GM21447 (cell line): ENCODE results near the gene HBEGF.

Experiments
- ATAC-seq: cut with Tn5 transposase; IDR thresholded peaks from one replicate; pipeline ENCODE4 v1.9.1; 2021; ENCODE audit not compliant: unreplicated experiment

HBEGF gene

GRCh38 chr5:140305471-140305870 is 40.9 kb downstream of the HBEGF start:
- ATAC-seq, result no peak

GRCh38 chr5:140303966-140304365 is 42.4 kb downstream of the HBEGF start:
- ATAC-seq, result no peak

GRCh38 chr5:140302786-140303639 is 43.4 kb downstream of the HBEGF start, which contains the start of gene PFDN1:
PFDN1 (minus strand) TSS chr5:140303101; CDS start chr5:140303073, 28 bp downstream.
- peak; percentile 97 for ATAC-seq

GRCh38 chr5:140301136-140301535 is 45.3 kb downstream of the HBEGF start:
- no peak for ATAC-seq

- no peak for ATAC-seq
These were observed 47.3 kb downstream of the HBEGF start for GRCh38 chr5:140299056-140299455.

DNA sequence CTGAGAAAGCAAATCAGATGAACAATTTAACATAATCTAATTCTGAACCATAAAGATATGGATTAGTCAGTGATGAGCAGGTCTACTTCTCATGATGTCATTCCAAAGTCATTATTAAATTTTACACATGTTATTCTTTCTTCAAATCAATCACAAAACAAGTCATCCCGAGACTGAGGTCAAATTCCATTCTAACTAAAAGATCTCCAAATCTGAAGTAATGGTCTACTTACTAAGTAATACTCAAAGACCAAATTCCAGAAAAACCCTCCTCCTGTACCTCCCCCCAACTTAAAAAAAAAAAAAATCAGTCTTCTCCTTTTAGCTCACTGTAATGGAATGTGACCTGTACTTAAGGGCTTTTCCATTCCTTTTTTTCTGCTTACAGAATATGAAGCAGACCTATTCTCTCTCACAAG is 48.2 kb downstream of the HBEGF start:
- no peak for ATAC-seq

DNA sequence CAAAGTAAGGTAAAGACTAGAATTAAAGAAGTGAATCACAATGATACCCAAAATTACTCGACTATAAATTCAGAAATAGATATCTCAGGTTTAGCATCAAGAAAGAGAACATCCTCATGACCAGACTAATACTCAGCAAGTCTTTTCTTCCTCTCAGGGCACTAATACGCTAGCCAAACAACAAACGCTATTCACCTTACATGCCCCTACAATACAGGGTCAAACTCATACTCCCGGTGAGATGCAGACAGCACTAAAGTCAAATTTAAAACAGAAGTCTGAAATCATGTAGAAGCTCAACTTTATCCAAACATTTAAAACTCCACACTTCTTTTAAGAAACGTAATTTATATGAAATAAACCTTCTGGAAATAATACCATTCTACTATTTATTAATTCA is 49.1 kb downstream of the HBEGF start:
- no peak for ATAC-seq

GRCh38 chr5:140296289-140296688 is 50.1 kb downstream of the HBEGF start:
- no peak for ATAC-seq

GRCh38 chr5:140295414-140295813 is 51.0 kb downstream of the HBEGF start:
- no peak for ATAC-seq

DNA sequence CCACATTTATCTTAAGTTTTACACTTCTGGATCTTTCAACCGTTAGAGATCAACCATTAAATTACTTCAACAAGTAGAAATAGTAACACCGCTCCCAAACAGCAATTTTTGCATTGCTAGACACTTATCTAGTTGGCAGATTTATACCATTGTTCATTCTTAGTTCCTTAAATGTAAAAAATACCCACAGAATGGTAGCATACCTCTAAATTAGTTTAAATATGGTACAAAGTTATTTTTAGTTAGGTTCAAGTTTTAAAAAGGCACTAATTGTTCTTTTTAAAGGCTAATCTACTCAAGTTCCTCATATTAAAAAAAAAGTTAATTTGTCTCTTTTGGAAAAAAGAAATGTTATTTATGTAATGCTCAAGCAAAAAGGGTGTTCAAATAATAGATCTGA is 51.6 kb downstream of the HBEGF start:
- no peak for ATAC-seq

DNA sequence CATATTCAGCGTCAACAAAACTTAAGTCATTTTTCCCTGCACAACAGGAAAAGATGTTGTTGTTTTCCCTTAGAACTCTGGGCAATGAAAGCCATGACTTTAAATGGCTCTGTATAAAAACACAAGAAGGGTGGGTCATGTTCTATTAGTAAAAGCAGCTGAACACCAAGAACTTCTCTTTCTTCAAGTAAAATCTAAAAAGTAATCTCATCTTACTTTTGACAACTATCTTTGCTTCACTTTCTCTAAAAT is 52.6 kb downstream of the HBEGF start:
- ATAC-seq, result no peak

DNA sequence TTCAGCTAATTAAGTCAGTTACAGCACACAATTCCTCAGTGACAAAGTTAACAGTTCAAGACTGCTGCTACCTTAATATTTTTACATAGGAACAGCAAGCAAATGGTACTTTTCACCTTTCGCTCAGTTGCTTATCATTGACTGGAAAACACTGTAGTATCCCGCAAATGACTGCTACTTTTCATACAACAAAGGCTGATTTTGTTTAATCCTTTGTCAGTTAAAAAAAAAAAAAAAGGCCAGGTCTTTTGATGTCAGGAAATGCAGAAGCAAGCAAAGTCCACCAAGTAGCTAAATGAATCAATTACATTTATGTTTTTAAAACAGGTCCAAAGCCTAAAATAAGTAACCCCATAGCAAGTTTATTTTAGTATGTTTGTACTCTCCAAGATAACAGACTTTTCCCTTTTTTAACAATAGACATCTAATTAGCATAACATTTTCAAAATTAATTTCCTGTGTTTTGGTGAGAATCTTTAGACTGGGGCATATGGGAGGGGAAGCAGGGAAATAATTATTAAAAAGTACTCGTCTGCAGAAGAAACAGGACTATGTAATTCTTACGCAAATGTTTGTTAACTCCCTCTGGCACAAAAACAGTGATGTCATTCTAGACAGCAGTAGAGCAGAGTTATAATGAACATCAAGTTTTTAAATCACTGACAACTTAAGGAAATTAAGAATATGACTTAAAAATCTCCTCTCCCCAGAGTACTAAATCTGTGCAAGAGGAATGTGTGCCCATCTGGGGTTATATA is 53.1 kb downstream of the HBEGF start:
- ATAC-seq, result no peak

DNA sequence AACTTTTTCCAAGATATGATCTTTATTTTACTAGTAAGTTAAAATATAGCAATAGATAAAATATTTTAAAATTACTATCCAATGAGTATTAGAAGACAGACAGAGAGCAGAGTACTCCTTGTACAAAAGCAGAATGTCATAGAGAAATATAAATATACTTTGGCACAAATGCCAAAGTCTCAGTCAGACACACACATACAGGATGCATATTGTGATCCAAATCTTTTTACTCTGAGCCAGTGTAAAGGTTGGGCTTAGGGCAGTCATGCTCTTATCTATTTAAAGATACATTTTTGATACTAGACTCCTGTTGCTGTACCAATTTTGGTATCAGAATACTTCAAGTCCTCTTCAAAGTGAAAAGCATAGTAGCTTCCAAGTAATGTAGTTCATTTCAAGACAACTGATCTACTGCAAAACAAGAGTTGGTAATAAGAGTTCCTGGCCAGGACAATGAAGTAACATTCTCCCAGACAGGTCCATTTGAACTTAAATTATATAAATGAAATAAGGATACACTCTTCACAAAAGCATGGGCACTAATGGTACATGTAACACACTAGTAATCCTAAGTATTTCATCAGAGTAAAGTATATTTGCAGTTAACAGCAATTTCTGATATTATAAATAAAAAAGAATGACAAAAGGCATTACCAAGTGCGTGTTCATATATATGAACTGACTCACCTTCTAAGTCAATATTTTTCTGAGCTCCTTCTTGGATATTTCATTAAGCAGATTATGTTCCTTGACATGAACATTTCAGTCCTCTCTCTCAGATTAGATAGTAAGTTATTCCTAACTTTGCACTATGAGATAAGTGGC is 54.0 kb downstream of the HBEGF start:
- ATAC-seq, result no peak

DNA sequence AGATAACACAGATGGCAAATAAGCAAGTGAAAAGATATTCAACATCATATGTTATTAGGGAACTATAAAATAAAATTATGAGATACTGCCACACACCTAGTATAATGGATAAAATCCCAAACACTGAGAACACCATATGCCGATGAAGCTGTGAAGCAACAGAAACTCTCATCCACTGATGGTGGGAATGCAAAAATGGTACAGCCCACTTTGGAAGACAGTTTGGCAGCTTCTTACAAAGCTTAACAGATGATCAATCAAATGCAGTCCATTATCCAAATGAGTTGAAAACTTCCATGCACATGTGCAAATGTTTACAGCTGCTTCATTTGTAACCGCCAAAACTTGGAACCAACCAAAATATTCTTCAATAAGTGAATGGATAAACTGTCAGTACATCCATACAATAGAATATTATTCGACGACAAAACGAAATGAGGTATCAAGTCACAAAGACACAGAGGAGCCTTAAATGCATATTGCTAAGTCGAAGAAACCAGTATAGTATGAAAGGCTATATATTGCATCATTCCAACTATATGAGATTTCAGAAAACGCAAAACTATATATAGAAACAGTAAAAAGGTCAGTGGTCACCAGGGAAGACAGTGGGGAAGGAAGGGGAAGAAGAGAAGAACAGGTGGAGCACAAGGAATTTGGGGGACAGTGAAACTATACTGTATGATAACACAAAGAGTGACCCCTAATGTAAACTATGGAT is 58.4 kb downstream of the HBEGF start:
- ATAC-seq, result no peak

- no peak for ATAC-seq
These were observed 60.0 kb downstream of the HBEGF start for GRCh38 chr5:140286424-140286823.

DNA sequence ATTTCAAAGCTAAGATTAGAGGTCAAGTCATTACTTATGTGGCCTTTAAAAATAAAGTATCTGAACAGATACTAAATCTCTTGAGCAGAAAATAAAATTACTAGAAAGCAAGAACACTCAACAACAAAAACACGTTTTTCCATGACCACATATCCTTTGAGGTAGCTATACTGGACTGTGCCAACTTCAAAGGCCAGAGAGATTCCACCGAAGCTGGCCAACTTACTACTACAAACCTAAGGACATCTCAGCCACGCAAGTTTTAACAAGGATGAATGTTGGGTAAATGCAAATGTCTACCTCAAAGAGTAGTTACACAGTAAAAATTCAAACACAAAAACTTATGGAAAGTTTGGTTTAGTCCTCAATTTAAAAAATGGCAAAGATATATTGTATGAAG is 62.4 kb downstream of the HBEGF start:
- no peak for ATAC-seq
